ENCODE results near the gene NTN5.
"Not testable (repeated sequence)": the region's sequence is repeated elsewhere in the genome, so short reads cannot be mapped to it uniquely, and the experiment has no call there.

NTN5 gene

DNA sequence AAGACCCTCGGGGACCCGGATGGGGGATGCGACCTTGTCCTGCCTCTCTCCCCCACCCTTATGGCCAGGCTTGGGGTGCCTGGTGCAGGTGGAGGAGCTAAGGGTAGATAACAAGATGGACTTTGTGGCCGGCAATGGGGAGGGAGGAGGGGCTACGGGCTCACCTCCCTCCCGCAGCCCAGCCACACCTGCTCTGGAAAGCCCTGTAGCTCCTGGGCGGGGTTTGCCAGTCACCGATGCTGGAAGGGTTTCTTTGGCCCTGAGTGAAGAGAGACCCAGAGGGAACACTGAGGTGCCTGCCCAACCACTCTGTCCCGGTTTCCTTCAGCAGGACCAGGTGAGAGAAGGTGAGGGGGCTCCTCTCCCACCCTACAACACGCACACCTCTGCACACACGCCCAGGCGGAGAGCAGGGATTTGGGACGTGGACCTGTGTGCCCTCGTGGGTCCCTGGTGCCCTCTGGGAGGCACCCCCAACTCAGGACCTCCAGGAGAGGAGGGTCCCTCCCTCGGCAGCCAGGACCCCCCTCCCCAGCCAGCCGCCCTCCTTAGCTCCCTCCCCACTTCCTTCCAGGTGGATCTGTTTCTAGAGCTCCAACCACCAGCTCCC, 23.0 kb upstream of the NTN5 start, which contains the start of gene FUT2:
Gene FUT2 (plus strand): TSS at position 229 of the 610 bp plus-strand sequence. CDS start 6,986 bp downstream, outside the sequence.
- DNase-seq, result no peak

DNA sequence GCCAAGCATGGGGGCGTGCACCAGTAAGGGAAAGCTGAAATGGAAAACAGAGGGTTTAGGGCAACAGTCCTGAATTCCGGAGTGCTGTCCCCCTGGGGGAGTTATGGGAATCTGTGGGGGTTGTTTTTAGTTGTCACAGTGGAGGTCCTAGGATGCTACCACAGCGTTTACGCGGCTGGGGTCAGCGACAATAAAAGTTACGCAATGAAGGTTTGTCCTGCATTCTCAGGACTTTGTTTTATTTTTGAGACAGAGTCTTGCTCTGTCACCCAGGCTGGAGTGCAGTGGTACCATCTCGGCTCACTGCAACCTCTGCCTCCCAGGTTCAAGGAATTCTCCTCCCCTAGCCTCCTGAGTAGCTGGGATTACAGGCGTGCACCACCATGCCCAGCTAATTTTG, 20.8 kb upstream of the NTN5 start:
- DNase-seq, result not testable (repeated sequence)

- DNase-seq, result no peak
Observed at GRCh38 chr19:48689449-48689848, 16.6 kb upstream of the NTN5 start.

DNA sequence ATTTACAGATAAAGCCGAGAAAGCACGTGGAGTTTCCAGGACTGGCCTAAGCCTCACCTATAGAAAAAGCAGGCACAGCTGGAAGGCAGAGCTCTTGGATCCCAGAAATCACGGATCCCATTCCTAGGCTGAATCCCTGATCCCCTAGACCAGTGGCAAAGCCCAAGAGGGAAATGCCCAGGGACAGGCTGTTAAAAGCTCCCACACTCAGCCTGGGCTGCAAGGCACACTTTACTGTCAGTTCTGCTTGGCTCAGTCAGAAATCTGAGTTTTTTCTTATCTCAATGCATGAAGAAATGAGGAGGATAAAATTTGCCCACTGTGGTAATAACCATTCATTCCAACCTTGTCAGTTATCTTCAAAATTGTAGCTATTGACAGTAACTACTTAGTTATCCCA, 15.0 kb upstream of the NTN5 start:
- no peak for DNase-seq

DNA sequence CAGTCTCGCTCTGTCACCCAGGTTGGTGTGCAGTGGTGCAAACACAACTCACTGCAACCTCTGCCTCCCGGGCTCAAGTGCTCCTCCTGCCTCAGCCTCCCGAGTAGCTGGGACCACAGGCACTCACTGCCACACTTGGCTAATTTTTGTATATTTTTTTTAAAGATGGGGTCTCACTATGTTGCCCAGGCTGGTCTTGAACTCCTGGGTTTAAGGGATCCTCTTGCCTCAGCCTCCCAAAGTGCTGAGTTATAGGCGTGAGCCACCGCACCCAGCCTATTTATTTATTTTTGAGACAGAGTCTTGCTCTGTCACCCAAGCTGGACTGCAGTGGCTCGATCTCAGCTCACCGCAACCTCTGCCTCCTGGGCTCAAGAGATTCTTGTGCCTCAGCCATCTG, 13.8 kb upstream of the NTN5 start:
- not testable (repeated sequence) for DNase-seq

GRCh38 chr19:48686088-48686487, 13.3 kb upstream of the NTN5 start:
- DNase-seq, result no peak

DNA sequence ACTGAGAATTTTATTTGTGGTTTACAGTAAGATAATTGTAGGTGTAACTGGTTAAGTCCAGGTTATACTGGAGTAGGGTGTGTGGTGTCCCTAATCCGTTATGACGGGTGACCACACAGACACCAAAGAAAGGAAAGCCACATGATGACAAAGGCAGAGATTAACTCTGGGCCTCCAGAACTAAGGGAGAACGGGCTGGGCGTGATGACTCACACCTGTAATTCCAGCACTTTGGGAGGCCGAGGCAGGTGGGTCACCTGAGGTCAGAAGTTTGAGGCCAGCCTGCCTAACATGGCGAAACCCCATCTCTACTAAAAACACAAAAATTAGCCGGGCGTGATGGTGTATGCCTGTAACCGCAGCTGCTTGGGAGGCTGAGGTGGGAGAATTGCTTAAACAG, 12.8 kb upstream of the NTN5 start:
- no peak for DNase-seq

DNA sequence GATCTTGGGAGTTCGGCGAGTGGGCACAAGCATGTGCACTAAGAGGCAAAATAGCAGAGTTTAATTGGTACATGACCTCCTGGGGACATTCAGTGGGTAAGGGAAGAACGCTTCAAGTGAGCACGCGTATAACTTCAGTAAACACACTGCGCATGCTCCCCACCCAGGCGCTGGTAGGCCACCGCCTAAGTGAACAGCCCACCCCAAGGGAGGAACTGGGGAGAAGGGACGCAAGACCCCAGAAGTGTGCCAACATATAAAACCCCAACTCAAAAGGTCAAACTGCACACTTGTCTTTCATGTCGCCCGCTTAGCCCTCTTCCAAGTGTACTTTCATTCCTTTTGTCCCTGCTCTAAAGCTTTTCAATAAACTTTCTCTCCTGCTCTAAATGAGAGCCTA, 10.5 kb upstream of the NTN5 start:
- no peak for DNase-seq

DNA sequence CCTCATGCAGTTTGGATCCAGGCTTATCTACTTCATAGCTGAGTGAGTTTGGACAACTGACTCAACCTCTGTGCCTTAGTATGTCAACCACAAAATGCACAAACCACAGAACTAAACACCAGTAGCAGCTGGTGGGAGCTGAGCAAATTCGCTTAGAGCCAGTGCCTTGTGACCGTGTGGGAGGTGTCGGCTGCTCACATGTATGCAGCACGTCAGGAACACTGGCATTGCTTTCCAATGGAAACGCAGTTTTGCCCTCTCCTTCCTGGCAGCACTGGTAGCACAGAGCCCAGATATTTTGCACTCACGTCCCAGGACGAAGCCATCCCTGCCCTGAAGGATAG, 8.3 kb upstream of the NTN5 start:
- DNase-seq, result no peak

DNA sequence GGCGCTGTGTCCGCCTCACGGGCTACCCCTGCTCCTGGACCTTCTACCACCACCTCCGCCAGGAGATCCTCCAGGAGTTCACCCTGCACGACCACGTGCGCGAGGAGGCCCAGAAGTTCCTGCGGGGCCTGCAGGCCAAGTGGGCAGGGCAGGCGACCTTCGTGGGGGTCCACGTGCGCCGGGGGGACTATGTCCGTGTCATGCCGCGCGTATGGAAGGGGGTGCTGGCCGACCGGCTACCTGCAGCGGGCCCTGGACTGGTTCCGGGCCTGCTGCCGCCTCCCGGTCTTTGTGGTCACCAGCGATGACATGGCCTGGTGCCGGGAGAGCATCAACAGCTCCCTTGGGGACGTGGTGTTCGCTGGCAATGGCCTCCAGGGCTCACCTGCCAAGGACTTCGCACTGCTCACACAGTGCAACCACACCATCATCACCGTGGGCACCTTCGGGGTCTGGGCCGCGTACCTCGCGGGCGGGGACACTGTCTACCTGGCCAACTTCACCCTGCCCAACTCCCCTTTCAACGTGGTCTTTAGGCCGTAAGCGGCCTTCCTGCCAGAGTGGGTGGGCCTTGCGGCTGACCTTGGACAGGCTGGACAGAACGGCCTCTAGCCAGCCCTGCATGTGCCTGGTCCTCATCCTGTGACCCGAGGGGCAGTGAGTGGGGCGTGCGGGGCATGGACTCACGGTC, 7.8 kb upstream of the NTN5 start:
- no peak for DNase-seq

DNA sequence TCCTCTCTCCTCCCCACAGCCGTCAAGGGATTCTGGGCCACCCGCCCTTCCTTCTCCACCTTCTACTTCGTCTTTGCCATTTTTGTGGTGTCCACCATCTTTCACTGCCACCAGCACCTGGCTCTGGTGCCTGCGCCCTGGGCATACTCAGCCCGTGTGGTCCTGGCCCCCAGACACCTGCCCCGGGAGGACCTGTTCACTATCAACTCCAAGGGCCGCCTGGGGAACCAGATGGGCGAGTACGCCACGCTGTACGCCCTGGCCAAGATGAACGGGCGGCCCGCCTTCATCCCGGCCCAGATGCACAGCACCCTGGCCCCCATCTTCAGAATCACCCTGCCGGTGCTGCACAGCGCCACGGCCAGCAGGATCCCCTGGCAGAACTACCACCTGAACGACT, 7.2 kb upstream of the NTN5 start:
- DNase-seq, result not testable (repeated sequence)

- no peak for DNase-seq
Observed at GRCh38 chr19:48678201-48678600, 5.4 kb upstream of the NTN5 start.

DNA sequence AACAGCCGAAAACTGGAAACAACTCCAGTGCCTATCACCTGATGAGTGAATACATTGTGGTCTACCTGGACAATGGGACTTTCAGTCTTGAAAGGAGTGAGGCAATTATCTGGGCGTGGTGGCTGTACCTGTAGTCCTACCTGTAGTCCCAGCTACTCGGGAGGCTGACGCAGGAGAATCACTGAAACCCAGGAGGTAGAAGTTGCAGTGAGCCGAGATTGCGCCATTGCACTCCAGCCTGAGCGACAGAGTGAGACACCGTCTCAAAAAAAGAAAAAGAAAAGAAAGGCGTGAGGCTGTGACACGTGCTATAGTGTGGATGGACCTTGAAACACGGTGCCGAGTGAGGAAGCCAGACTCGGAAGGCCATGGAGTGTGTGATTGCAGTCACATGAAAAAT, 4.1 kb upstream of the NTN5 start:
- DNase-seq, result no peak

GRCh38 chr19:48676487-48676886, 3.7 kb upstream of the NTN5 start:
- no peak for DNase-seq

GRCh38 chr19:48674921-48675824, 2.4 kb upstream of the NTN5 start:
- peak; percentile 67 to 79 for DNase-seq

DNA sequence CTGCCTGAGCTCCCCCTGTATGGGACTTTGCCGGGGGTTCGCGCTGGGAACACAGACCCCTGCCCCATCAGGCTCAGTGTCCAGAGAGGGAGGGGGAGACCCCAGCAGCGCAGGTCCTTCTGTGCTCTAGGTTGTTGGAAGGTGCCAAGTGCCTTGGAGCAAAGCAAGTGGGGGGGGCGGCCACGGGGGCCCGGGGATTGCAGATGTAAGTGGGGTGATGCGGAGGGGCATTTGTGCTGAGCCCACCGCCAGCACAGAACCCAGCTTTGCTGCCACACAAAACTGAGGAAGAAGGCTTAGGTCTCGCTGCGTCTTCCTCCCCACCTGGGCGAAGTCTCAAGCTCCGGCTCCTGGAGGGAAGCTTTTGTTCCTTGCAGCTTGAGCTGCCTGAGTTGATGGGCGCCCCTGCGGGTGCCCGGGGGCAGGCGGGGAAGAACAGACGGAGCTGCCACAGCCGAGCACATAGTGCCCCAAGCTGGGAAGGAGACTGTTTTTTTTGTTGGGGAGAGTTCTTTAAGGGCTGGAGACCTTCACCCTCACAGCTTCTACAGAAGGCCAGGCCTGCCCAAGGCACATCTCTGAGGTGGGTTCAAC, 1.5 kb upstream of the NTN5 start:
- no peak for DNase-seq

DNA sequence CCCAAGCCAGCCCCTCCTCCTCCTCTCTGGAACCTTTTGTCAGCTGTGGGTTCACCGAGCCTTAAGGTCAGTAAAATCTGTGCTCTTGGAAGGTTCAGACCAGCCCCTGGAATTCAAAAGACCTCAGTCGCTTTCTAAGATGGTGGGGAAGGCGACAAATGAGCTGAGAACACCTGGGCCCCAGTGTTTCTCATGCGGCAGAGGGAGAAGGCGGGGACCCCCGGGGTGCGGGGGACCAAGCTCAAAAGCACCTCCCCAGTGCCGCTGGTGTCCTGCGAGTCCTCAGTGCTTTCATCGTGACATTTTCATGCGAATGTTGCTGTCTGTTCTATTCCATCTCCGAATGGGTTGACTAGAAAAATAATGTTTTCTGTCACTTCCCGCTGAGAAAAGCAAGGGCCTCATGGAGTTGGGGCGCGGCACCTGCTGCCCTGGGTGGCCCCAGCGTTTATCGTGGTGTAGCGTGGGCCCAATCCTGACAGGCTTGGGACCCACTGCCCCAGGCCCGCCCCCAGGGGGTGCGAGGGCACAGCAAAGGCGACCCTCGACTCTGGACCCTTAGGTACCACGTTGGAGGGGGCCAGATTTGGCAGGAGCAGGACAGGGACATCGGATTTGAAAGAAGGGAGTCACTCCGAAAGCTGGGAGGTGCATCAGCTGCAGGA, 751 bp upstream of the NTN5 start:
- DNase-seq, result no peak

GRCh38 chr19:48671446-48671995, 1.3 kb downstream of the NTN5 start:
- no peak for DNase-seq

DNA sequence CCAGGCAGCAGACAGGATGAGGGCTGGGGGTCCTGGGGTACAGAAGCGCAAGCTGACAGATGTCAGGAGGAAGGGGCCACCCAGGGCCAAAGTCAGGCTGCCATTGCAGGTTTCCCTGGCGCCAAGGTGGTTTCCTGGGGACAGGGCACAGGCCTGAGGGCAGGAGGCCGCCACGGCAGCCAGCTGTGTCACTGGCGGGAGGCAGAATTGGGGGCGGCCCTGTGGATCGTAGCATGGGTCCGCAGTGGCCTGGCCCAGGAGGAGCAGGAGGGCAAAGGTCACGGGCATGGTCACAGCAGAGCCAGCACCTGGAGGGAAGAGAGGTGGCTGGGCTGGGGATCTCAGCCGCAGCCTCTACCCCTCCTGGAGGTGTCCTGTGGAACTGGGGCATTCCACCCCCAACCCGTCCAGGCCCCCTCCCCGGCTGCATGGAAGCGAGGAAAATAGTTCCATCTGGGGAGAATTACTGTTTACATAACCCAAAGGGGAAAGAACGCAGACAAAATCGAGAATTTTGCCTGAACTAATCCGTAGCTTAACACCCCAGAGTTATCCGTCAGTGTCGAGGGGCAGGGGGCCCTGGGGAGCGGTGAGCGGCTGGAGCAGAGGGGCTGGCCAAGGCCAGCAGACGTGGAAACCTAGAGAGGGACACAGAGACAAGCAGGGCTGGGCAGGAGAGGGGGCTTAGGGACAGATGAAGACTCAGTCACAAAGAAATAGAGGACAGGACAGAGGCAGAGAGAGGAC, 1.9 kb downstream of the NTN5 start:
- no peak for DNase-seq

GRCh38 chr19:48669903-48670668, 2.7 kb downstream of the NTN5 start:
- DNase-seq, result no peak

DNA sequence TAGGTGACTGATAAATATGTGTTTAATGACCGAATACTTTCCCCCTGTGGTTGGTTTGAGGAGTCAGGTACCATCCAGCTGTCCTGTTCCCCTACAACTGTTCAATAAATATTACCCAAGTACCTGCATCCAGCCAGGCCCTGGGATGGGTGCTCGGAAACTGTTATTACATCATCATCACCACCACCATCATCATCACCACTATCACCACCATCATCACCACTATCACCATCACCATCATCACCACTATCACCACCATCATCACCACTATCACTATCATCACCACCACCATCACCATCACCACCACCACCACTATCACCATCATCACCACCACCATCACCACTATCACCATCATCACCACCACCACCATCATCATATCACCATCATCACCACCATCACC, 4.1 kb downstream of the NTN5 start:
- DNase-seq, result no peak
